ENCODE data around the gene KPNA6. TPM values are rescaled to one million over a fixed set of nuclear protein-coding genes. Genes with fewer than 3 reads are reported as not detected.
A peak's percentile ranks its signal among the peaks of the same experiment; 100 is the strongest.

KPNA6 gene
- total RNA-seq, 1 experiment from 2014 or later = 45.8 TPM

DNA sequence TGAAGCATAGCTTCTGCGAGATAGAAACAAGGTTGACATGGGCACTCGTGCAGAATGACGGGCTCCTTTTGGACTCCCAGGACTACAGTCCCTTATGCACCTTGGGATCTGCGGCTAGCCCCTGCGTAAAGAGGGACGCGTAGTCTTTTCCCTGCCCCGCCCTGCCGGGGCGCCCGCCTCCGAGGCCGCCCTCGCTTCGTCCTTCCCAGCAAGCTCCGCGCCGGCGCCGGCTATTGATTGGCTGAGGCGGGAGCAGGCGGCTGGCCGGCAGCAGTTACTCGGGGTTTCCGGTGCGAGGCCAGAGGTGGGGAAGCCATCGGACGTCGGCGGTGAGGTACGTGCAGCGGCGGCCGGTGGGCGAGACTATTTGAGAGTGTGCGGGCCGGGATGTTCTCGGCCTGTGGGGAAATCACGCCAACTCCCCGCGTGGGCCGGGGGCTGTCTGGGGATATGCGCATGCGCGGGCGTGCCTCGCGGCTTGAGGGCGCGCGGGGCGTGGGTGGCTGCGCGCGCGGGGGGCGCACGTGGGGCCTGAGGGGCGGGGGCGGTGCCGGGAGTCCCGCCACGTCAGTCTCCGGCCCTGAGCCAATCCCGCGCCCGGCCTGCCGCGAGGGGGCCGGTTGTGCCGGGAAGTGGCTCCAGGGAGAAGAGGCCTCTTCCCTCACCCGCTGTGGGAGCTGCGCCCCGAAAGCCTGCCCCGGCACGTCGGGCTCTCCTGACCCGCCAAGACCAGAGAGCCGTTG lies 71.8 kb downstream of the KPNA6 start, which contains the start of gene TXLNA:
TXLNA (plus strand) TSS at position 233 of the 743 bp plus-strand sequence. CDS start 671 bp downstream, outside the sequence.
- H3K36me3 ChIP-seq (ENCODE audit: low read depth, low read length) = peaks cover 22% of the 10 kb centered on the region
- peak within 1 kb of the TSS; percentile 86 for H3K4me2 ChIP-seq (ENCODE audit: low read length)
- intact Hi-C loops (cut with micrococcal nuclease) = loop anchor here (2.0 kb wide), 1 partner anchor 21 kb away; the partner anchor contains the start of gene CCDC28B
- peak within 1 kb of the TSS; percentile 95 for H3K4me3 ChIP-seq (ENCODE audit: low read length)
- no peak for TF ChIP-seq EZH2phosphoT487 (IDR thresholded peaks at IDR 0.05; ENCODE audit: borderline replicate concordance, low read length)
- no peak for TF ChIP-seq EZH2 (IDR thresholded peaks at IDR 0.05; ENCODE audit: low read length, unreplicated experiment)
- no peak for TF ChIP-seq CTCF (conservative IDR thresholded peaks at IDR 0.05; ENCODE audit: low read depth, low read length)
- peak; percentile 91 for DNase-seq
- peak within 1 kb of the TSS; percentile 83 for H3K27ac ChIP-seq (ENCODE audit: low read length)
- H3F3A ChIP-seq (ENCODE audit: low read length, unreplicated experiment) = no peaks in the 10 kb centered on the region
- ChIA-PET CTCF (no interaction called here), POLR2A (ENCODE audit: unreplicated experiment) (interaction anchor here (0.5 to 0.7 kb wide), 6 partner anchors 31 to 788 kb away, joined by 3 to 11 read pairs (median 6); no protein-coding TSS in a partner anchor)
- no peaks in the 10 kb centered on the region for H3K9me2 ChIP-seq (replicated peaks; ENCODE audit: low read length)
- peaks cover 12% of the 10 kb centered on the region; the same call in 1 of the 2 replicates for H4K20me1 ChIP-seq (ENCODE audit: low read length)
- H3K79me2 ChIP-seq (ENCODE audit: low read length) = peaks cover 46% of the 10 kb centered on the region
- H3K9me3 ChIP-seq (ENCODE audit: low read length) = no peaks in the 10 kb centered on the region
- peak; percentile 86 for ATAC-seq
- no peaks in the 10 kb centered on the region for H3K27me3 ChIP-seq (ENCODE audit: low read length)
- peaks cover 18% of the 10 kb centered on the region for H3K4me1 ChIP-seq (ENCODE audit: insufficient read depth, low read length)
- no TSS peak for BruUV-seq (replicated peaks)
- H2AFZ ChIP-seq (ENCODE audit: low read length) = peak within 1 kb of the TSS; percentile 81
- H3K9ac ChIP-seq (ENCODE audit: low read length) = peak within 1 kb of the TSS; percentile 95

- H3K4me1 ChIP-seq (ENCODE audit: insufficient read depth, low read length) = peaks cover 18% of the 10 kb centered on the region
- H3K4me3 ChIP-seq (ENCODE audit: low read length) = peak overlapping the region; percentile 95
- no peaks in the 10 kb centered on the region for H3F3A ChIP-seq (ENCODE audit: low read length, unreplicated experiment)
- H3K9me3 ChIP-seq (ENCODE audit: low read length) = no peaks in the 10 kb centered on the region
- peaks cover 52% of the 10 kb centered on the region for H3K79me2 ChIP-seq (ENCODE audit: low read length)
- TSS peak; percentile 53 for BruUV-seq (replicated peaks)
- peak overlapping the region; percentile 83 for H3K27ac ChIP-seq (ENCODE audit: low read length)
- CTCF ChIA-PET = interaction anchor here (0.6 kb wide), 1 partner anchor 42 kb away, joined by 8 read pairs; no protein-coding TSS in a partner anchor
- ATAC-seq (peak; percentile 48), DNase-seq (peak; percentile 33)
- peaks cover 26% of the 10 kb centered on the region for H3K36me3 ChIP-seq (ENCODE audit: low read depth, low read length)
- POLR2A ChIA-PET (ENCODE audit: unreplicated experiment) = interaction anchor here (0.5 to 0.6 kb wide), 2 partner anchors 86 to 787 kb away, joined by 3 to 4 read pairs; no protein-coding TSS in a partner anchor
- no peaks in the 10 kb centered on the region for H3K9me2 ChIP-seq (replicated peaks; ENCODE audit: low read length)
- H3K9ac ChIP-seq (ENCODE audit: low read length) = peak overlapping the region; percentile 95
- H4K20me1 ChIP-seq (ENCODE audit: low read length) = peaks cover 12% of the 10 kb centered on the region; the same call in 1 of the 2 replicates
- TF ChIP-seq EZH2phosphoT487 (IDR thresholded peaks at IDR 0.05; ENCODE audit: borderline replicate concordance, low read length) (no peak), CTCF (conservative IDR thresholded peaks at IDR 0.05; ENCODE audit: low read depth, low read length) (no peak), EZH2 (IDR thresholded peaks at IDR 0.05; ENCODE audit: low read length, unreplicated experiment) (no peak)
- H3K27me3 ChIP-seq (ENCODE audit: low read length) = no peaks in the 10 kb centered on the region
- peak overlapping the region; percentile 81 for H2AFZ ChIP-seq (ENCODE audit: low read length)
- intact Hi-C loops (cut with micrococcal nuclease) = loop anchor here (2.0 kb wide), 1 partner anchor 20 kb away; the partner anchor contains the start of gene CCDC28B
- peak overlapping the region; percentile 86 for H3K4me2 ChIP-seq (ENCODE audit: low read length)
Measured at GRCh38 chr1:32180186-32181060, 72.6 kb downstream of the KPNA6 start.
